HL-60 (cell line): Measurements from ENCODE around the gene XNDC1N.
"Not testable (repeated sequence)": the region's sequence is repeated elsewhere in the genome, so short reads cannot be mapped to it uniquely, and the experiment has no call there.

ENCODE experiments used
- DNase-seq, 2 experiments: peaks; one replicate each; pipeline ENCODE4 v3.0.0-alpha.2; 2010 to 2020; ENCODE audit warnings: low read depth in 1 of 2, low spot score in 1 of 2
- H3K27ac ChIP-seq: fragments of 250-450 bp; sonication (Bioruptor Pico); replicated peaks from 2 replicates; pipeline ENCODE4 v1.5.1; 2020; ENCODE audit warnings: mild to moderate bottlenecking, moderate library complexity
- H3K27me3 ChIP-seq: fragments of 250-450 bp; sonication (Bioruptor Pico); 2 replicates; pipeline ENCODE4 v1.5.1; 2021; ENCODE audit warnings: mild to moderate bottlenecking, moderate library complexity; ENCODE audit not compliant: insufficient read depth, poor library complexity, severe bottlenecking
- H3K4me3 ChIP-seq: replicated peaks from 2 replicates; pipeline ENCODE4 v1.5.1; 2011; ENCODE audit warnings: mild to moderate bottlenecking, control low read depth, low read length; ENCODE audit not compliant: insufficient read depth
- GABPA ChIP-seq: IDR thresholded peaks from 2 replicates; pipeline ENCODE4 v1.6.1; 2012; ENCODE audit warnings: low read depth
- POLR2AphosphoS5 ChIP-seq: IDR thresholded peaks from 2 replicates; pipeline ENCODE4 v1.6.1; 2012; ENCODE audit warnings: low read depth
- SPI1 ChIP-seq: IDR thresholded peaks from 2 replicates; pipeline ENCODE4 v1.6.1; 2012; ENCODE audit warnings: low read depth, mild to moderate bottlenecking, borderline replicate concordance
- TF ChIP-seq, protein P1 (sequence below): IDR thresholded peaks from 2 replicates; pipeline ENCODE4 v1.6.1; 2012; ENCODE audit warnings: low read depth; ENCODE audit not compliant: insufficient replicate concordance
- TF ChIP-seq, protein P2 (sequence below): IDR thresholded peaks from one replicate; pipeline ENCODE4 v1.5.1; 2011; ENCODE audit warnings: low read length, control low read depth, inconsistent platforms; ENCODE audit not compliant: insufficient read depth

The XNDC1N gene

DNA sequence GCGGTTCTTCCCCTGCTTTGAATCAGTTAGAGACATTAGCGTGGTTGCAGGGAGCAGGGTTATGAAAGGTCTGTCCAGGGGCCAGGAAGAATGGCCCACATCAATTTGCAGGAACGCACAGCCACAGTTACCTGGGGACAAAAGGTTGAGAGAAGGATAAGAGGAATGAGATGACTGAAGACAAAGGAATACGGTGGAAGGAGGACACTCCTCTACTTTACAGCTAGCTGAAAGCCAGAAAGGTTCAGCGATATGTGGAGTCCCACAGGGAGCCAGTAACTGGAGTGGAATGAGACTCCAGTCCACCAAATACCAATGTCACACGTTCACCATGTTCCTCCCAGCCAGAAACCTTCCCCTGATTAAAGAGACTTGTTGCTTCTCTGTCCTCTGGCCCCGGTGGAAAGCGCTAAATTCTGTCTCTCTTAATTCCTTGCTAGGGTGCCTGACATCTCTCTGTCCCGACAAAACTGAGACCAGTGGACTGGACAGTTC, 10.7 kb downstream of the XNDC1N start:
- Histone ChIP-seq H3K27ac (no peak overlapping the region), H3K27me3 (no peaks in the 10 kb centered on the region), H3K4me3 (no peak overlapping the region)
- TF ChIP-seq POLR2AphosphoS5, result no peak
- TF ChIP-seq GABPA, result no peak
- TF ChIP-seq, protein P1, sequence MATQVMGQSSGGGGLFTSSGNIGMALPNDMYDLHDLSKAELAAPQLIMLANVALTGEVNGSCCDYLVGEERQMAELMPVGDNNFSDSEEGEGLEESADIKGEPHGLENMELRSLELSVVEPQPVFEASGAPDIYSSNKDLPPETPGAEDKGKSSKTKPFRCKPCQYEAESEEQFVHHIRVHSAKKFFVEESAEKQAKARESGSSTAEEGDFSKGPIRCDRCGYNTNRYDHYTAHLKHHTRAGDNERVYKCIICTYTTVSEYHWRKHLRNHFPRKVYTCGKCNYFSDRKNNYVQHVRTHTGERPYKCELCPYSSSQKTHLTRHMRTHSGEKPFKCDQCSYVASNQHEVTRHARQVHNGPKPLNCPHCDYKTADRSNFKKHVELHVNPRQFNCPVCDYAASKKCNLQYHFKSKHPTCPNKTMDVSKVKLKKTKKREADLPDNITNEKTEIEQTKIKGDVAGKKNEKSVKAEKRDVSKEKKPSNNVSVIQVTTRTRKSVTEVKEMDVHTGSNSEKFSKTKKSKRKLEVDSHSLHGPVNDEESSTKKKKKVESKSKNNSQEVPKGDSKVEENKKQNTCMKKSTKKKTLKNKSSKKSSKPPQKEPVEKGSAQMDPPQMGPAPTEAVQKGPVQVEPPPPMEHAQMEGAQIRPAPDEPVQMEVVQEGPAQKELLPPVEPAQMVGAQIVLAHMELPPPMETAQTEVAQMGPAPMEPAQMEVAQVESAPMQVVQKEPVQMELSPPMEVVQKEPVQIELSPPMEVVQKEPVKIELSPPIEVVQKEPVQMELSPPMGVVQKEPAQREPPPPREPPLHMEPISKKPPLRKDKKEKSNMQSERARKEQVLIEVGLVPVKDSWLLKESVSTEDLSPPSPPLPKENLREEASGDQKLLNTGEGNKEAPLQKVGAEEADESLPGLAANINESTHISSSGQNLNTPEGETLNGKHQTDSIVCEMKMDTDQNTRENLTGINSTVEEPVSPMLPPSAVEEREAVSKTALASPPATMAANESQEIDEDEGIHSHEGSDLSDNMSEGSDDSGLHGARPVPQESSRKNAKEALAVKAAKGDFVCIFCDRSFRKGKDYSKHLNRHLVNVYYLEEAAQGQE, result no peak
- TF ChIP-seq SPI1, result no peak
- TF ChIP-seq, protein P2, sequence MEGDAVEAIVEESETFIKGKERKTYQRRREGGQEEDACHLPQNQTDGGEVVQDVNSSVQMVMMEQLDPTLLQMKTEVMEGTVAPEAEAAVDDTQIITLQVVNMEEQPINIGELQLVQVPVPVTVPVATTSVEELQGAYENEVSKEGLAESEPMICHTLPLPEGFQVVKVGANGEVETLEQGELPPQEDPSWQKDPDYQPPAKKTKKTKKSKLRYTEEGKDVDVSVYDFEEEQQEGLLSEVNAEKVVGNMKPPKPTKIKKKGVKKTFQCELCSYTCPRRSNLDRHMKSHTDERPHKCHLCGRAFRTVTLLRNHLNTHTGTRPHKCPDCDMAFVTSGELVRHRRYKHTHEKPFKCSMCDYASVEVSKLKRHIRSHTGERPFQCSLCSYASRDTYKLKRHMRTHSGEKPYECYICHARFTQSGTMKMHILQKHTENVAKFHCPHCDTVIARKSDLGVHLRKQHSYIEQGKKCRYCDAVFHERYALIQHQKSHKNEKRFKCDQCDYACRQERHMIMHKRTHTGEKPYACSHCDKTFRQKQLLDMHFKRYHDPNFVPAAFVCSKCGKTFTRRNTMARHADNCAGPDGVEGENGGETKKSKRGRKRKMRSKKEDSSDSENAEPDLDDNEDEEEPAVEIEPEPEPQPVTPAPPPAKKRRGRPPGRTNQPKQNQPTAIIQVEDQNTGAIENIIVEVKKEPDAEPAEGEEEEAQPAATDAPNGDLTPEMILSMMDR, result no peak
- no peak for DNase-seq

DNA sequence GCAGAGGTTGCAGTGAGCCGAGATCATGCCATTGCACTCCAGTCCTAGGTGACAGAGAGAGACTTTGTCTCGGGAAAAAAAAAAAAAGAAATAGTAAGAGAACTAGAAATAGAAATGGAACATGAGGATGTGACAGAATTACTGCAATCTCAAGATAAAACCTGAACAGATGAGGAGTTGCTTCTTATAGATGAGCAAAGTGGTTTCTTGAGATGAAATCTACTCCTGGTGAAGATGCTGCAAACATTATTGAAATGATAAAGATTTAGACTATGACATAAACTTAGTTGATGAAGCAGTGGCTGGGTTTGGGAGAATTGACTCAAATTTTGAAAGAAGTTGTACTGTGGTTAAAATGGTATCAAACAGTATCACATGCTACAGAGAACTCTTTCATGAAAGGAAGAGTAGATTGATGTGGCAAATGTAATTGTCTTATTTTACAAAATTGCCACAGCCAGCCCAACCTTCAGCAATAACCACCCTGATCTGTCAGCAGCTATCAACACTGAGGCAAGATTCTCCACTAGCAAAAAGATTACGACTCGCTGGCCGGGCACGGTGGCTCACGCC, 13.7 kb downstream of the XNDC1N start:
- no peak overlapping the region for H3K4me3 ChIP-seq
- TF ChIP-seq SPI1 (no peak), GABPA (no peak)
- TF ChIP-seq, protein P1, result no peak
- no peak for DNase-seq

DNA sequence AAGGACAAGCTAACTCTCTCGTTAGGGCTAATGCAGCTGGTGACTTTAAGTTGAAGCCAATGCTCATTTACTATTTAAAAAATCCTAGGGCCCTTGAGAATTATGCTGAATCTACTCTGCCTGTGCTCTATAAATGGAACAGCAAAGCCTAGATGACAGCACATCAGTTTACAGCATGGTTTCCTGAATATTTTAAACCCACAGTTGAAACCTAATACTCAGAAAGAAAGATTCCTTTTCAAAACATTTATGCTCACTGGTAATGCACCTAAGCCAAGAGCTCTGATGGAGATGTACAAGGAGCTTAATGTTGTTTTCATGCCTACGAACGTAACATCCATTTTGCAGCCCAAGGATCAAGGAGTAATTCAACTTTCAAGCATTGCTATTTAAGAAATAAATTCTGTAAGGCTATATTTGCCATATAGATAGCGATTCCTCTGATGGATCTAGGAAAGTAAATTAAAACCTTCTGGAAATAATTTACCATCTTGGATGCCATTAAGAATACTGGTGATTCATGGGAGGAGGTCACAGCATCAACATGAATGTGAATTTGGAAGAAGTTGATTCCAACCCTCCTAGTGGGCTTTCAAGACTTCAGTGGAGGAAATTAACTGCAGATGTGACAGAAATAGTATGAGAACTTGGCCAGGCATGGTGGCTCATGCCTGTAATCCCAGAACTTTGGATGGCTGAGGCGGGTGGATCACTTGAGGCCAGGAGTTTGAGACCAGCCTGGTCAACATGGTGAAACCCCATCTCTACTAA, 14.5 kb downstream of the XNDC1N start:
- Histone ChIP-seq H3K27ac (no peak overlapping the region), H3K27me3 (no peaks in the 10 kb centered on the region), H3K4me3 (no peak overlapping the region)
- DNase-seq, result no peak
- no peak for TF ChIP-seq SPI1
- TF ChIP-seq POLR2AphosphoS5, result no peak
- TF ChIP-seq GABPA, result no peak
- TF ChIP-seq, protein P2, result no peak
- TF ChIP-seq, protein P1, result no peak

More for the DNA sequence above, 13.7 kb downstream of the XNDC1N start:
- H3K27ac ChIP-seq, result no peak overlapping the region
- no peaks in the 10 kb centered on the region for H3K27me3 ChIP-seq

DNA sequence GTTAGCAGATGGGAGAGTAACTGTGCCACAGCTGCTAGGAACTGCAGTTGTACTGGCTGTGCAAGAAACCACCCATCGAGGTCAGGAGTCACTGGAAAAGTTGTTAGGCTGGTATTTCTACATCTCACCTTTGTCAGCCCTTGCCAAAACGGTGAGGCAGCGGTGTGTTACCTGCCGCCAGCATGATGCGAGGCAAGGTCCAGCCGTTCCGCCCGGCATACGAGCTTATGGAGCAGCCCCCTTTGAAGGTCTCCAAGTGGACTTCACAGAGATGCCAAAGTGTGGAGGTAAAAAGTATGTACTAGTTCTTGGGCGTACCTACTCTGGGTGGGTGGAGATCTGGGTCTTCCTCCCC, 16.4 kb downstream of the XNDC1N start:
- not testable (repeated sequence) for DNase-seq, H3K27ac ChIP-seq

DNA sequence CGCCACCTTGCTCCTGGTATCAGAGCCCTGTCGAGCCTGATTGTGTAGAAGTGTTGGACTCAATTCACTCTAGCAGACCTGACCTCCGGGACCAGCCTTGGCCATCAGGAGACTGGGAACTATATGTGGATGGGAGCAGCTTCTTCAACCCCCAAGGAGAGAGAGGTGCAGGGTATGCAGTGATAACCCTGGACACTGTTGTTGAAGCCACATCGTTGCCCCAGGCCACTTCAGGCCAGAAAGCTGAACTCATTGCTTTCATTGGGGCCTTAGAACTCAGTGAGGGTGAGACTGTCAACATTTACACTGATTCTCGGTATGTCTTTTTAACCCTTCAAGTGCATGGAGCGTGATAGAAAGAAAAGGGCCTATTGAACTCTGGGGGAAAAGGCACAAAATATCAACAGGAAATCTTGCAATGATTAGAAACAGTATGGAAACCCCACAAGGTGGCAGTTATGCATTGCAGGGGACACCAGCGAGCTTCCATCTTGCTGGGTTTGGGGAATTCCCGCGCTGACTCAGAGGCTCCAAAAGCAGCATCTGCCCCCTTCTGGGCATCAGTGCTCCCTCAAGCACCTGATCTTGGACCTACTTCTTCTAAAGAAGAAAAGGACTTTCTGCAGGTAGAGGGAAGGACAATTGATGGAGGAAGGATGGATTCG, 16.9 kb downstream of the XNDC1N start:
- not testable (repeated sequence) for H3K4me3 ChIP-seq, DNase-seq, H3K27ac ChIP-seq, H3K27me3 ChIP-seq

More for the DNA sequence above, 16.4 kb downstream of the XNDC1N start:
- not testable (repeated sequence) for H3K4me3 ChIP-seq, H3K27me3 ChIP-seq

DNA sequence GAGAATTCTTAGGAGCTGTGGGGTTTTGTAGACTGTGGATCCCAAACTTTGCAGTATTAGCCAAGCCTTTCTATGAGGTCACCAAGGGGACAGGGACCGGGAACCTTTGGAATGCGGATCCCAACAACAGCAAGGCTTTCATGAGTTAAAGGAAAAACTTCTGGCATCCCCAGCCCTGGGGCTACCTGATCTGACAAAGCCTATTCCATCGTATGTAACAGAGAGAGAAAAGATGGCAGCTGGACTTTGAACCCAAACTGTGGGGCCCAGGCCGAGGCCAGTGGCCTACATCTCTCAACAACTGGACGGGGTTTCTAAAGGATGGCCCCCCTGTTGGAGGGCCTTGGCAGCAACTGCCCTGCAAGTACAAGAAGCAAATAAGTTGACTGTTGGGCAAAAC, 17.6 kb downstream of the XNDC1N start:
- not testable (repeated sequence) for DNase-seq, H3K27ac ChIP-seq, H3K4me3 ChIP-seq, H3K27me3 ChIP-seq
